ENCODE results near the gene PXDN.

PXDN gene

DNA sequence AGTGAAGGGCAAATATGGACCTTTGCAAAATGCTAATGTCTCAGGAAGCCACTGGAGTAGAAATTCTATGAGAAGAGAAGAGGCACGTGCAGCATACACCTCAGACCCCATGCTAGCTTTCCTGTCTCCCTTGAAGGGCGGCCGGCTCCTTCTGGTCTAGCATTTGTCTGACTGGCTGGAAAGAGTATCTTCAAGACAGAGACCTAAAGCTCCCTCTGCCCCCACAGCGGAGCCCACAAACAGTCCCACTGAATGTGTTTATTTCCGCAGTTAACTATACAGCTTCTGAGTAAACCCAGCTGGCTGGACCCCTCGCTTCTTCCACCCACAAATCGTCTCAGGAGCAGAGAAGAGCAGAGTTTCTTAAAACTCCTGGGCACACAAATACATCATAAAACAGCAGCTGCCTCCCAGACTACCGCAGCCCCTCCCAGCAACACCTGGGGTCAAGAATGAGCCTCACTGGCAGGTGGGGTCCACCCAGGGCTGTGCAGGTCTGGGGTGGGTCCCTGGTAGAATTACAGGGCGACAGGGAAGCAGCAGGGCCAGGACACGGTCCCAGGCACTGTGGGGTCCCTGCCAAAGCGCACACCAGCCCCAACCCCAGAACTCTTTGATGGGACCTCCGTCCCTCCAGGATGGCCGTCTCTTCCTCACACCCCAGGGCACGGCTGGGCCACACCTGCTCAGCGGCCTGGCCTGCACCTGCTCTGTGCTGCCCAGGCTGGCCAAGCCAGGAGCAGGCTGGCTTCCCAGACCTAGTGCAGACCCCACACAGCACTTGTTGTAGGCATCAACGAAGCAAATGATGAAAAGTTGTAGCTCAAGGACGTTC is 103.8 kb downstream of the PXDN start:
- H3K4me2 ChIP-seq (ENCODE audit: insufficient read depth, low read length), result no peak overlapping the region
- H3K27ac ChIP-seq (ENCODE audit: low read length), result no peak overlapping the region
- TF ChIP-seq EZH2 (IDR thresholded peaks at IDR 0.05; ENCODE audit: borderline replicate concordance, low read depth, low read length, severe bottlenecking) (no peak), CTCF (IDR thresholded peaks at IDR 0.05; ENCODE audit: borderline replicate concordance, extremely low read depth, low read length, poor library complexity, severe bottlenecking) (no peak)
- H3K9me3 ChIP-seq (ENCODE audit: insufficient read depth, low read length, severe bottlenecking), result no peaks in the 10 kb centered on the region
- no peak overlapping the region for H2AFZ ChIP-seq (ENCODE audit: low read depth, low read length)
- H3K36me3 ChIP-seq (ENCODE audit: insufficient read depth, low read length), result no peaks in the 10 kb centered on the region
- no peaks in the 10 kb centered on the region for H3K79me2 ChIP-seq (ENCODE audit: insufficient read depth, low read length)
- no peak overlapping the region for H3K9ac ChIP-seq (ENCODE audit: low read depth, low read length)
- ATAC-seq (ENCODE audit: insufficient read depth, low read depth), result no peak
- H3K4me1 ChIP-seq (ENCODE audit: insufficient read depth, low read length), result no peaks in the 10 kb centered on the region
- H4K20me1 ChIP-seq (ENCODE audit: insufficient read depth, low read length), result no peaks in the 10 kb centered on the region; the same call in 1 of the 2 replicates
- H3K4me3 ChIP-seq (ENCODE audit: low read depth in 1 of 2, low read length in 2 of 2), result no peak overlapping the region
- DNase-seq, result no peak
- peaks cover 3% of the 10 kb centered on the region for H3K27me3 ChIP-seq (ENCODE audit: insufficient read depth, low read length, poor library complexity)

GRCh38 chr2:1639086-1639858 is 105.0 kb downstream of the PXDN start:
- no peak for TF ChIP-seq EZH2 (IDR thresholded peaks at IDR 0.05; ENCODE audit: borderline replicate concordance, low read depth, low read length, severe bottlenecking)
- no peak for TF ChIP-seq CTCF (IDR thresholded peaks at IDR 0.05; ENCODE audit: borderline replicate concordance, extremely low read depth, low read length, poor library complexity, severe bottlenecking)

DNA sequence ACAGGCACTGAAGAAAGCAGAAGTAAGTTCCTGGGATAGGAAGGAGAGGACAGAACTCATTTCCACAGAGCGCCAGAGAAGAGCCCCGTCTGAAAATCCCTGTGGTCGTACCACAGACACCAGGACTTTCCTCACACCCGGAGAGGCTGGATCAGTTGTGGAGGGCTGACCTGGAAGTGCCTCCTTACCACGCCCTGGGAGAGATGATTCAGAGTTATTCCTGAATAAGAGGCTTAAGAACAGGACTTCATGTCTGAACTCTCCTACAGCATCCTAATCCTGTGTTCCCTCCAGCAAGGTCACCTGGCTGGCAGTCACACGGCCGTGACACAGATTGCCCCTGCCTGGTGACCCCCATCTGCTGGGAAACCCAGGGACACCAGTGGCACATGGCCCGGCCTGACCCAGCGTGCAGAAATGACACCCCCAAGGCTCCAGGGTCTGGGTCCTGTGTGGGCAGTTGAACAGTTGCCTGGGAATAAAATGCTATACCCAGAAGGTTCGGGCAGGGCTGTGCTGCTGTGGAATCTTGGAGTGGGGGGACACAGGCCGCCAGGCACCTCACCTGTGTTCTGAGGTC is 105.9 kb downstream of the PXDN start:
- no peaks in the 10 kb centered on the region for H3K9me3 ChIP-seq (ENCODE audit: insufficient read depth, low read length, severe bottlenecking)
- TF ChIP-seq CTCF (IDR thresholded peaks at IDR 0.05; ENCODE audit: borderline replicate concordance, extremely low read depth, low read length, poor library complexity, severe bottlenecking), result no peak
- no peak for TF ChIP-seq EZH2 (IDR thresholded peaks at IDR 0.05; ENCODE audit: borderline replicate concordance, low read depth, low read length, severe bottlenecking)
- no peaks in the 10 kb centered on the region for H3K27me3 ChIP-seq (ENCODE audit: insufficient read depth, low read length, poor library complexity)
- no peaks in the 10 kb centered on the region for H3K4me1 ChIP-seq (ENCODE audit: insufficient read depth, low read length)
- no peak overlapping the region for H3K4me3 ChIP-seq (ENCODE audit: low read depth in 1 of 2, low read length in 2 of 2)
- no peak overlapping the region for H3K27ac ChIP-seq (ENCODE audit: low read length)
- no peaks in the 10 kb centered on the region for H3K36me3 ChIP-seq (ENCODE audit: insufficient read depth, low read length)
- ATAC-seq (ENCODE audit: insufficient read depth, low read depth), result no peak
- H3K79me2 ChIP-seq (ENCODE audit: insufficient read depth, low read length), result no peaks in the 10 kb centered on the region
- no peaks in the 10 kb centered on the region; the same call in 1 of the 2 replicates for H4K20me1 ChIP-seq (ENCODE audit: insufficient read depth, low read length)
- no peak overlapping the region for H3K4me2 ChIP-seq (ENCODE audit: insufficient read depth, low read length)
- H2AFZ ChIP-seq (ENCODE audit: low read depth, low read length), result no peak overlapping the region
- no peak overlapping the region for H3K9ac ChIP-seq (ENCODE audit: low read depth, low read length)
- no peak for DNase-seq

More at GRCh38 chr2:1639086-1639858, 105.0 kb downstream of the PXDN start:
- Histone ChIP-seq H3K4me2 (ENCODE audit: insufficient read depth, low read length) (no peak overlapping the region), H3K27me3 (ENCODE audit: insufficient read depth, low read length, poor library complexity) (peaks cover 1% of the 10 kb centered on the region), H3K36me3 (ENCODE audit: insufficient read depth, low read length) (no peaks in the 10 kb centered on the region), H3K4me1 (ENCODE audit: insufficient read depth, low read length) (no peaks in the 10 kb centered on the region), H3K9ac (ENCODE audit: low read depth, low read length) (no peak overlapping the region), H3K9me3 (ENCODE audit: insufficient read depth, low read length, severe bottlenecking) (no peaks in the 10 kb centered on the region), H2AFZ (ENCODE audit: low read depth, low read length) (no peak overlapping the region), H4K20me1 (ENCODE audit: insufficient read depth, low read length) (no peaks in the 10 kb centered on the region; the same call in 1 of the 2 replicates), H3K27ac (ENCODE audit: low read length) (no peak overlapping the region), H3K79me2 (ENCODE audit: insufficient read depth, low read length) (no peaks in the 10 kb centered on the region), H3K4me3 (ENCODE audit: low read depth in 1 of 2, low read length in 2 of 2) (no peak overlapping the region)
- no peak for ATAC-seq (ENCODE audit: insufficient read depth, low read depth)
- no peak for DNase-seq
